ENCODE data around the gene SLC24A2.

SLC24A2 gene

GRCh38 chr9:19788614-19789271, at the start of gene SLC24A2:
SLC24A2 (minus strand) TSS chr9:19789037.
- TF ChIP-seq GATA2 (IDR thresholded peaks at IDR 0.05; ENCODE audit: low read depth, low read length): no peak
- TF ChIP-seq GATA3 (IDR thresholded peaks at IDR 0.05; ENCODE audit: low read depth, low read length): no peak

GRCh38 chr9:19830796-19831195, 42.0 kb upstream of the SLC24A2 start:
- TF ChIP-seq GATA3 (IDR thresholded peaks at IDR 0.05; ENCODE audit: low read depth, low read length) (no peak), GATA2 (IDR thresholded peaks at IDR 0.05; ENCODE audit: low read depth, low read length) (no peak)

- no peak for TF ChIP-seq GATA2 (IDR thresholded peaks at IDR 0.05; ENCODE audit: low read depth, low read length)
Measured at GRCh38 chr9:19828576-19829109, 39.8 kb upstream of the SLC24A2 start.

- TF ChIP-seq GATA2 (IDR thresholded peaks at IDR 0.05; ENCODE audit: low read depth, low read length) (no peak), GATA3 (IDR thresholded peaks at IDR 0.05; ENCODE audit: low read depth, low read length) (no peak)
Measured at GRCh38 chr9:19816769-19817168, 27.9 kb upstream of the SLC24A2 start.

- TF ChIP-seq GATA3 (IDR thresholded peaks at IDR 0.05; ENCODE audit: low read depth, low read length): no peak
- TF ChIP-seq GATA2 (IDR thresholded peaks at IDR 0.05; ENCODE audit: low read depth, low read length): no peak
Measured at GRCh38 chr9:19812194-19812593, 23.4 kb upstream of the SLC24A2 start.

GRCh38 chr9:19809422-19810269, 20.8 kb upstream of the SLC24A2 start:
- no peak for TF ChIP-seq GATA3 (IDR thresholded peaks at IDR 0.05; ENCODE audit: low read depth, low read length)
- no peak for TF ChIP-seq GATA2 (IDR thresholded peaks at IDR 0.05; ENCODE audit: low read depth, low read length)

- TF ChIP-seq GATA2 (IDR thresholded peaks at IDR 0.05; ENCODE audit: low read depth, low read length) (no peak), GATA3 (IDR thresholded peaks at IDR 0.05; ENCODE audit: low read depth, low read length) (no peak)
Measured at GRCh38 chr9:19807182-19807892, 18.5 kb upstream of the SLC24A2 start.

GRCh38 chr9:19804431-19804830, 15.6 kb upstream of the SLC24A2 start:
- TF ChIP-seq GATA2 (IDR thresholded peaks at IDR 0.05; ENCODE audit: low read depth, low read length): no peak
- no peak for TF ChIP-seq GATA3 (IDR thresholded peaks at IDR 0.05; ENCODE audit: low read depth, low read length)

- TF ChIP-seq GATA2 (IDR thresholded peaks at IDR 0.05; ENCODE audit: low read depth, low read length) (no peak), GATA3 (IDR thresholded peaks at IDR 0.05; ENCODE audit: low read depth, low read length) (no peak)
Measured at GRCh38 chr9:19800884-19801283, 12.0 kb upstream of the SLC24A2 start.

GRCh38 chr9:19799784-19800183, 10.9 kb upstream of the SLC24A2 start:
- TF ChIP-seq GATA3 (IDR thresholded peaks at IDR 0.05; ENCODE audit: low read depth, low read length): no peak
- TF ChIP-seq GATA2 (IDR thresholded peaks at IDR 0.05; ENCODE audit: low read depth, low read length): no peak

- TF ChIP-seq GATA2 (IDR thresholded peaks at IDR 0.05; ENCODE audit: low read depth, low read length) (no peak), GATA3 (IDR thresholded peaks at IDR 0.05; ENCODE audit: low read depth, low read length) (no peak)
Measured at GRCh38 chr9:19788152-19788551, 685 bp downstream of the SLC24A2 start.

- TF ChIP-seq GATA3 (IDR thresholded peaks at IDR 0.05; ENCODE audit: low read depth, low read length): no peak
- no peak for TF ChIP-seq GATA2 (IDR thresholded peaks at IDR 0.05; ENCODE audit: low read depth, low read length)
Measured at GRCh38 chr9:19787672-19788071, 1.2 kb downstream of the SLC24A2 start.

GRCh38 chr9:19785230-19785629, 3.6 kb downstream of the SLC24A2 start:
- TF ChIP-seq GATA2 (IDR thresholded peaks at IDR 0.05; ENCODE audit: low read depth, low read length) (no peak), GATA3 (IDR thresholded peaks at IDR 0.05; ENCODE audit: low read depth, low read length) (no peak)

GRCh38 chr9:19784136-19784535, 4.7 kb downstream of the SLC24A2 start:
- no peak for TF ChIP-seq GATA3 (IDR thresholded peaks at IDR 0.05; ENCODE audit: low read depth, low read length)
- TF ChIP-seq GATA2 (IDR thresholded peaks at IDR 0.05; ENCODE audit: low read depth, low read length): no peak

Data from SH-SY5Y (cell line).